Measurements from ENCODE around the gene RAB11FIP2.

RAB11FIP2 gene

GRCh38 chr10:117960345-117960935 lies 86.3 kb downstream of the RAB11FIP2 start:
- H3K27me3 ChIP-seq (ENCODE audit: insufficient read depth, poor library complexity, severe bottlenecking) = peaks cover 7% of the 10 kb centered on the region
- TF ChIP-seq CTCF (IDR thresholded peaks at IDR 0.05; ENCODE audit: poor library complexity, severe bottlenecking) = no peak
- H3K36me3 ChIP-seq (ENCODE audit: low read depth) = no peaks in the 10 kb centered on the region
- no peak for ATAC-seq (ENCODE audit: low read depth)
- DNase-seq (ENCODE audit: low spot score) = no peak
- no peak overlapping the region for H3K27ac ChIP-seq (ENCODE audit: poor library complexity, severe bottlenecking)
- H3K4me3 ChIP-seq (ENCODE audit: severe bottlenecking) = no peak overlapping the region
- H3K9me3 ChIP-seq (ENCODE audit: severe bottlenecking) = no peaks in the 10 kb centered on the region
- H3K4me1 ChIP-seq (ENCODE audit: insufficient read depth, poor library complexity, severe bottlenecking) = no peaks in the 10 kb centered on the region

DNA sequence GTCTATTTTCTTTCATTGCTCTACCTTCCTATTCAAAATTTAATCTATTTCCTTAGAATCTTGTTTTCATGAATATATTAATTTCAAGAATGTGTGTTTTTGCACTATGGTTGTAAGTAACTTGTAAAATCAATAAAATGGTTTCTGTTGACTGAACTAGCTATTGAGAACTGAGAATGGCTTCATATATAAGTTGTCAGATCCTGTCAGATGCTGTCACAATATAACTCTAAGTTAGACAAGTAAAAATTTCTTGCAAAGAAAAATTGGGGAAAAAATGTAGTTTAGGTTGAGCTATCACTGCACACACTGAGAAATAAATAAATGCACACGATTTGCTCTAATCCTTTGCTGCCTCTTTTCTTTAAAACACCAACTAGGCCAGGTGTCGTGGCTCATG lies 89.8 kb downstream of the RAB11FIP2 start:
- DNase-seq (ENCODE audit: low spot score) (no peak), ATAC-seq (ENCODE audit: low read depth) (no peak)
- Histone ChIP-seq H3K27ac (ENCODE audit: poor library complexity, severe bottlenecking) (no peak overlapping the region), H3K9me3 (ENCODE audit: severe bottlenecking) (no peaks in the 10 kb centered on the region), H3K4me3 (ENCODE audit: severe bottlenecking) (no peak overlapping the region), H3K27me3 (ENCODE audit: insufficient read depth, poor library complexity, severe bottlenecking) (peaks cover 5% of the 10 kb centered on the region), H3K36me3 (ENCODE audit: low read depth) (no peaks in the 10 kb centered on the region), H3K4me1 (ENCODE audit: insufficient read depth, poor library complexity, severe bottlenecking) (no peaks in the 10 kb centered on the region)
- no peak for TF ChIP-seq CTCF (IDR thresholded peaks at IDR 0.05; ENCODE audit: poor library complexity, severe bottlenecking)

DNA sequence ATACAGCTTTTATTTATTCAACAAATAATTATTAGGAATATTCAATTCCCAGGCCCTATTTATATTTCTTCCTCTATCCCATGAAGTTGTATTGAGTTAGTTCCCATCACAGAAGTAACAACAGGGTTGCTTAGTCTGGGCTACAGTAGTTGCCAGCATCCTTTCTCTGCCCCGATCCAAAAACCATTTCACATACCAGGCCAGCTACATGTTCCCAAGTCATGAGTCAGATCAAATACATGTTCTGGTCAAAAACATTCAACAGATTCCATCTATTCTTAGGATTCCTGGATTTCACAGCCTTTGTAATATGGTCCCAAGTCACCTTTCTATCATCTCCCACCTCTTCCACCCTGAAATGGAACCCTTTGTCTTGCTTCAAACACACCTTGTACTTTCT lies 91.6 kb downstream of the RAB11FIP2 start:
- no peaks in the 10 kb centered on the region for H3K27me3 ChIP-seq (ENCODE audit: insufficient read depth, poor library complexity, severe bottlenecking)
- no peak overlapping the region for H3K27ac ChIP-seq (ENCODE audit: poor library complexity, severe bottlenecking)
- no peak overlapping the region for H3K4me3 ChIP-seq (ENCODE audit: severe bottlenecking)
- no peak for TF ChIP-seq CTCF (IDR thresholded peaks at IDR 0.05; ENCODE audit: poor library complexity, severe bottlenecking)
- H3K36me3 ChIP-seq (ENCODE audit: low read depth) = no peaks in the 10 kb centered on the region
- no peak for ATAC-seq (ENCODE audit: low read depth)
- no peaks in the 10 kb centered on the region for H3K4me1 ChIP-seq (ENCODE audit: insufficient read depth, poor library complexity, severe bottlenecking)
- DNase-seq (ENCODE audit: low spot score) = no peak
- no peaks in the 10 kb centered on the region for H3K9me3 ChIP-seq (ENCODE audit: severe bottlenecking)

Measured in RWPE2 (cell line).